ENCODE results near the gene KRTAP10-3. TPM values are rescaled to one million over a fixed set of nuclear protein-coding genes. Genes with fewer than 3 reads are reported as not detected.
"Not testable (repeated sequence)": the region's sequence is repeated elsewhere in the genome, so short reads cannot be mapped to it uniquely, and the experiment has no call there.

KRTAP10-3 gene
- total and polyA plus RNA-seq, 2 donors (not counting 1 experiment from before 2014, with no cell fraction given), result not detected

GRCh38 chr21:44600118-44600978 lies 41.8 kb upstream of the KRTAP10-3 start, which contains the start of gene KRTAP10-7:
KRTAP10-7 (plus strand) TSS chr21:44600597; CDS start chr21:44600622, 25 bp downstream.
- H3K79me2 ChIP-seq (ENCODE audit: control insufficient read depth, insufficient read depth, low read length); H3K9ac ChIP-seq (ENCODE audit: insufficient read depth, low read length); H4K20me1 ChIP-seq (ENCODE audit: control insufficient read depth, extremely low read depth, insufficient read depth, low read length); H3K4me1 ChIP-seq (ENCODE audit: control insufficient read depth, extremely low read depth, insufficient read depth, low read length); H3K27ac ChIP-seq (ENCODE audit: insufficient read depth, low read length); H3K4me2 ChIP-seq (ENCODE audit: extremely low read depth, insufficient read depth, low read length); H3K4me3 ChIP-seq (replicated peaks in 1 of 4; ENCODE audit: control extremely low read depth in 1 of 4, insufficient read depth in 1 of 4, low read depth in 3 of 4, low read length in 4 of 4); H3K9me3 ChIP-seq (ENCODE audit: control insufficient read depth, insufficient read depth, low read depth, low read length); H3K27me3 ChIP-seq (ENCODE audit: control insufficient read depth, insufficient read depth, low read length); H3K36me3 ChIP-seq (ENCODE audit: control insufficient read depth, insufficient read depth, low read length); H2AFZ ChIP-seq (ENCODE audit: low read length); DNase-seq (ENCODE audit: low read depth in 2 of 2): not testable (repeated sequence)

- H3K4me3 ChIP-seq (replicated peaks in 1 of 4; ENCODE audit: control extremely low read depth in 1 of 4, insufficient read depth in 1 of 4, low read depth in 3 of 4, low read length in 4 of 4), result no peak overlapping the region
- H3K27ac ChIP-seq (ENCODE audit: insufficient read depth, low read length), result no peak overlapping the region
- no peak overlapping the region for H3K4me2 ChIP-seq (ENCODE audit: extremely low read depth, insufficient read depth, low read length)
- DNase-seq (ENCODE audit: low read depth in 2 of 2), result no peak
- H3K9ac ChIP-seq (ENCODE audit: insufficient read depth, low read length), result no peak overlapping the region
- no peaks in the 10 kb centered on the region for H3K9me3 ChIP-seq (ENCODE audit: control insufficient read depth, insufficient read depth, low read depth, low read length)
- no peaks in the 10 kb centered on the region for H3K27me3 ChIP-seq (ENCODE audit: control insufficient read depth, insufficient read depth, low read length)
- H2AFZ ChIP-seq (ENCODE audit: low read length), result no peak overlapping the region
- no peak for TF ChIP-seq CTCF (conservative IDR thresholded peaks at IDR 0.05 in 1 of 2, IDR thresholded peaks at IDR 0.05 in 1 of 2; ENCODE audit: low read depth in 1 of 2, low read length in 2 of 2)
- TF ChIP-seq EZH2 (IDR thresholded peaks at IDR 0.05; ENCODE audit: low read length, missing control alignments), result no peak
- H3K79me2 ChIP-seq (ENCODE audit: control insufficient read depth, insufficient read depth, low read length), result no peaks in the 10 kb centered on the region
- no peaks in the 10 kb centered on the region for H3K4me1 ChIP-seq (ENCODE audit: control insufficient read depth, extremely low read depth, insufficient read depth, low read length)
- H4K20me1 ChIP-seq (ENCODE audit: control insufficient read depth, extremely low read depth, insufficient read depth, low read length), result no peaks in the 10 kb centered on the region
- no peaks in the 10 kb centered on the region for H3K36me3 ChIP-seq (ENCODE audit: control insufficient read depth, insufficient read depth, low read length)
These were observed 40.9 kb upstream of the KRTAP10-3 start for GRCh38 chr21:44599264-44600029.

GRCh38 chr21:44598061-44598460 lies 39.5 kb upstream of the KRTAP10-3 start:
- TF ChIP-seq CTCF (conservative IDR thresholded peaks at IDR 0.05 in 1 of 2, IDR thresholded peaks at IDR 0.05 in 1 of 2; ENCODE audit: low read depth in 1 of 2, low read length in 2 of 2) (no peak), EZH2 (IDR thresholded peaks at IDR 0.05; ENCODE audit: low read length, missing control alignments) (no peak)
- Histone ChIP-seq H3K36me3 (ENCODE audit: control insufficient read depth, insufficient read depth, low read length) (no peaks in the 10 kb centered on the region), H4K20me1 (ENCODE audit: control insufficient read depth, extremely low read depth, insufficient read depth, low read length) (no peaks in the 10 kb centered on the region), H3K4me2 (ENCODE audit: extremely low read depth, insufficient read depth, low read length) (no peak overlapping the region), H3K79me2 (ENCODE audit: control insufficient read depth, insufficient read depth, low read length) (no peaks in the 10 kb centered on the region), H3K4me3 (replicated peaks in 1 of 4; ENCODE audit: control extremely low read depth in 1 of 4, insufficient read depth in 1 of 4, low read depth in 3 of 4, low read length in 4 of 4) (no peak overlapping the region), H3K9me3 (ENCODE audit: control insufficient read depth, insufficient read depth, low read depth, low read length) (no peaks in the 10 kb centered on the region), H3K9ac (ENCODE audit: insufficient read depth, low read length) (no peak overlapping the region), H3K27me3 (ENCODE audit: control insufficient read depth, insufficient read depth, low read length) (peaks cover under 1% of the 10 kb centered on the region), H2AFZ (ENCODE audit: low read length) (no peak overlapping the region), H3K27ac (ENCODE audit: insufficient read depth, low read length) (no peak overlapping the region), H3K4me1 (ENCODE audit: control insufficient read depth, extremely low read depth, insufficient read depth, low read length) (no peaks in the 10 kb centered on the region)
- peak in 1 of 2 donors; percentile 4 for DNase-seq (ENCODE audit: low read depth in 2 of 2)
